Fibroblast of skin of back (primary cell): Measurements from ENCODE around the gene ARMH1.

Source experiments
- DNase-seq: peaks from one replicate; pipeline ENCODE4 v3.0.0-alpha.2; 2013

Gene ARMH1

DNA sequence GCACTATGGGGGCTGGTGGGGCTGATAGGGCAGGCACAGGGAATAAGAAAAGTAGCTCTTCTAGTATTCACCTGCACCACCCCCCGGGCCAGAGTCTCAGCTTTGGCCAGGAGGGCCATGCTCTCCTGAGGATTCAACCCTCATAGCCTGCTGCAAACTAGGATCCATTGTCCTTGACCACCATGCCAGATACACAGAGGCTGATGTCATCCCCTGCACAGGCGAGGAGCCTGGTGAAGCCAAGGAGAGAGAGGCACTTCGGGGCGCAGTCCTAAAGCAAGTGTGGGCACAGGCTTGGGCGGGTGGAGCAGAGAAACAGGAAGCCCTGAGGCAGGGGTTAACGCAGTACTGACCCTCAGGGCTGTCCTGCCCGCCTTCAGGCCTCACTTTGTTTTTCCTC, 29.7 kb upstream of the ARMH1 start:
- DNase-seq: no peak

DNA sequence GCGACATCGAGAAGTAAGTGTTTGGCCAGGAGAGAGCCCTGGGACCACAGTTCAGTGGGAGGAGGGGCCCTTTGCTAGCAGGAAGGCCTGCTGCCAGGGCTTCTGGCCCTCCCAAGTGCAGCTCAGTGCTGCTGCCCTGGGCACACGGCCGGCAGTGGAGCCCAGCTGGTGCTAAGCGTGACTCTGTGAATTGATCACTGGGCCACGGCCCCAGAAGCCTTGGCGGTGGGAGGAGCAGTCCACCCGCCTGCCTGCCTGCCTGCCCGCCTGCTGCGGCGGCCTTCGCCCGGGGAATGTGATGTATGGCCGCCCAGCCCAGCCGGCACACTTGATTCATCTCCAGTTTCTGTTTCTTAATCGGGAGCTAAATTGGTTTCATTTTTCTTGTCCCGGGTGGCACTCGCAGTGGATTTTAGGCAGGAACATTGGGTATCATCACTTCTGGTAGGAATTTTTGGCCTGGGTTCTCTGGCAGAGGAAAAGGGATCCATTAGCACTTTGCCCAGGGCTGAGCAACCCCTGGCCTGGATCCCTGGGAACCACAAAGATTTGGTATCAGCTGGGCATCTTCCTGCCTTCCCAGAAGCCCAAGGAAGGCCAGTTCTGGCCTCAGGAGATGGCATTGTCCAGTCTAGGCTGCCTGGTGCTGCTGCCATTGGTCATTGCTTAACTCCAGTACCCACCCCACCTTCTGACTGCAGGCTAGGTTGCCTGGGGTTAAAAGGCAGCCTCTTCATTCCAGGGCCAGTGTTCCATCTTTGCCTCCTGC, 28.9 kb upstream of the ARMH1 start:
- no peak for DNase-seq

DNA sequence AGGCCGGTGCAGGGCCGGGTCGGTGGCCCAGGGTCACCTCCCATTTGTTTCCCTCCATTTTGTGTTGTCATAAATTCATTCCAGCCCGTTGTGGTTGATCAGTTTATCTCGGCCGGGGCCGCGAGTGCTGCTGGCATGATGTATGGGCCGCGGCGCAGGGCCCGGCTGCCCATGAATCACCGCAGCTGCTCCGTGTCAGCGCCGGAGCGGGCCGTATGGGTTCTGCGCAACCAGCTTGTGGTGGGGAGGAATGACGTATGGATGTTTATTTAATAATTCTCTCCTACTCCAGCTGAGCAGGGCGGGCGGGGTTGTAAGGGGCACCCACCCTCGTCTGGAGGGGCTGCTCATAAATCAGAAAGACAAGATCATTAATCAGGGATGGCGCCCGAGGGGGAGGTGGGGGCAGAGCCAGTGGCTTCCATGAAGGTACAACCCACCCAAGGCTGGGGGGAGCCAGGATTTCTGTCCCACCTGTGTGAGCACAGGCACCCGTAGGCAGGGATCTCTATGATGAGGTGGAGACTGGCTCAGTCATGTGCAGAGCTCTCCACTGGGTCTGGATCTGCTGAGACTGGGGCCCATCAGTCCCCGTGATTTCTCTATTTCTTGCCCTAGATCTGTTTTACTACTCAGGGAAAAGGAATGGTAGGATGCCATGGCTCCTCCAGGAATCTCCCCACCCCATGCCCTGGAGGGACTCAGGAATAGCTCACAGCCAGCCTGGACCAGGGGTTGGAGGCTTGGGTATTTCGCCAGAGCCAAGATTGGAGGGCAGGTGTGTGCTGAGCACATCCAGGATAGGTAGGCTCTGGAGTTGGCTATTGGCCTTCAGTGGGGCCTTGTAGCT, 28.0 kb upstream of the ARMH1 start:
- no peak for DNase-seq

DNA sequence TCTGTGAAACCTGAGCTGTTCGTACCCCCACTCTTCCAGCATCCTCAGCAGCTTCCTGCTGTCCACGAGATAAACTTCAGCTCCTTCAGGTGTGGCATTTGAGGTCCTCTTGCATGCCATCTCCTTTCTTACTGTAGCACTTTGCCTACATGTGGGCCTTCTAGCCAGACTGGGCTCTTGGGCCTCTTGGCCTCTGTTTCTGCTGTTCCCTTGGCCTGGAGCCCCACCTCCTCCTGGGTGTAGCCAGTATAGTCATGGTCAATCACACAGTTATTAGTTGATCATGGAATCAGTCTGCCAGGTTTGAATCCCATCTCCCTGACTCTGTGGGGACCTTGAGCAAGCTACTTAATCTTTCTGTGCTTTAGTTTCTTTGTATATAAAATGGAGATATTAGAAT, 26.6 kb upstream of the ARMH1 start:
- no peak for DNase-seq

DNA sequence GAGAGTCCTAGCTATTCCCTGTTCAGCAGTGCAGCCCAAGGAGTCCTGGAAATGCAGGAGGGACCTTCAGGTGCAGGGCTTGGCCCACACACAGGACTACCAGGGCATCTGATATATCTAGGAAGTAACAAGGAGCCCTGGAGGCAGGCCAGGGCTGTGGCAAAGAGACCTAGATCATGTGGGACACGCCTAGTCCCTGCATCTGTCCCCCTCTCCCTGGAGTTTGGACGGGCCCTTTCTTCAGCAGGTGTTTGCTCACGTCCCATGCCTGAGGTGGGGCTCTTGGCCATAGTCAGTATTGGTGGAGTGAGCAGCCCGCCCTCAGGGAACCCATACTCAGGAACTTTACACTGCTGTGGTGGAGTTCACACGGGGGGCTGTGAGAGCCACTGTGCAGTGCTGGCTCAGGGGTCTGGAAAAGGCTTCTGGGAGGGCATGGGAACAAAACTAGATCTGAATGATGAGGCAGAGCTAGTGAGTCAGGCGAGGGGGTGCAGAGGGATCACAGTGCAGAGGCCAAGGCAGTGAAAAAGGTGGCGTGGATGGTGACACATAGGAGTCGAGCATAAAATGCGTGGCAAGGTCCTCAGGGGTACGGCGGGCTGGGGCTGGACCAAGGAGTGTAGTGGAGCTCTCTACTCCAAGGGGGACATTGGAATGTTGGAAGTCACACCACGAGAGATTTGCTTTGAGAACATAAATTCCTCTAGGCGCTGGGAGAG, 25.8 kb upstream of the ARMH1 start:
- DNase-seq: no peak

DNA sequence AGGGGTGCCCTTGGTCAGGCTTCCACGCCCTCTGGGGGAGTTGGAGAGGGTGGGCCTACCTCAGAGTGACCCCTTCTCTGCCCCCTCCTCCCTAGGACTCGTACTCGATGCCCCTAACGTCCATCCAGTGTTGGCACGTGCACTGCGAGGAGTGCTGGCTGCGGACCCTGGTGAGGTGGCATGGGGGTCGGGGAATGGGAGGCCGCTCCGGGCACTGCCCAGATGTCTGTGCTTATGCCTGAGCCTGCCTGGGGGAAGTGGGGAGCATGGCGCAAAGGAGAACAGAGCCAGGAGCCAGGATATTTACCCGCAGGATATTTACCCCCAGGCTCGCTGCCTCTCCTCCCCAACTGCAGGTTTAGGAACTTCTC, 24.7 kb upstream of the ARMH1 start:
- no peak for DNase-seq

DNA sequence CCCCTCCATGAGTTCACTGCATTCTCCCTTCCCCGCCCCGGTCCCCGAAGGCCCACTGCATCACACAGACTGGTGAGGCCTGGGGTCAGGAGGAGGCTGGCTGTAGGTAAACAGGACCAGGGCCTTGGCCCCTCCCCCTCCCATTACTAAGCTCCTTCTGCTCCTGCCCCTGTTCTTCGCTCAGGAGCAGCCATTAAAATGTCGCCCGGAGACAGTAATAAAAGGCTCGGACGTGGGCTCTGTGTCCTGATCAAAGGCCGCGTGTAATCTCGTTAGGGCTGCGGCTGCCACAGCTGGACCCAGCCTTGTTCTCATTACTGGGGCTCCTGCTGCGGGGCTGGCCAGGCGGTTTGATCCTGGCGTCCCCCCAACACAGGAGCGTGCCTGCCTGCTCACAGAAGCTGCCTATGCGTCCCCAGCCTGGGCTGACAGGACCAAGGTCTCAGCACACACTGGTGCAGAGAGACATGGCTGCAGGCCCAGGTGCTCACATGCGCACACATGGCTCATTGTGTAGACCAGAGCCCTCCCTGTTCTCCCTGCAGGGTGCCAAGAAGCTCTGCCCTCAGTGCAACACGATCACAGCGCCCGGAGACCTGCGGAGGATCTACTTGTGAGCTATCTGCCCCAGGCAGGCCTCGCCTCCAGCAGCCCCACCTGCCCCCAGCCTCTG, 24.2 kb upstream of the ARMH1 start:
- no peak for DNase-seq

- no peak for DNase-seq
Observed at GRCh38 chr1:44651069-44651468, 23.4 kb upstream of the ARMH1 start.

- DNase-seq: peak; percentile 63
Observed at GRCh38 chr1:44652445-44653106, 21.9 kb upstream of the ARMH1 start.

DNA sequence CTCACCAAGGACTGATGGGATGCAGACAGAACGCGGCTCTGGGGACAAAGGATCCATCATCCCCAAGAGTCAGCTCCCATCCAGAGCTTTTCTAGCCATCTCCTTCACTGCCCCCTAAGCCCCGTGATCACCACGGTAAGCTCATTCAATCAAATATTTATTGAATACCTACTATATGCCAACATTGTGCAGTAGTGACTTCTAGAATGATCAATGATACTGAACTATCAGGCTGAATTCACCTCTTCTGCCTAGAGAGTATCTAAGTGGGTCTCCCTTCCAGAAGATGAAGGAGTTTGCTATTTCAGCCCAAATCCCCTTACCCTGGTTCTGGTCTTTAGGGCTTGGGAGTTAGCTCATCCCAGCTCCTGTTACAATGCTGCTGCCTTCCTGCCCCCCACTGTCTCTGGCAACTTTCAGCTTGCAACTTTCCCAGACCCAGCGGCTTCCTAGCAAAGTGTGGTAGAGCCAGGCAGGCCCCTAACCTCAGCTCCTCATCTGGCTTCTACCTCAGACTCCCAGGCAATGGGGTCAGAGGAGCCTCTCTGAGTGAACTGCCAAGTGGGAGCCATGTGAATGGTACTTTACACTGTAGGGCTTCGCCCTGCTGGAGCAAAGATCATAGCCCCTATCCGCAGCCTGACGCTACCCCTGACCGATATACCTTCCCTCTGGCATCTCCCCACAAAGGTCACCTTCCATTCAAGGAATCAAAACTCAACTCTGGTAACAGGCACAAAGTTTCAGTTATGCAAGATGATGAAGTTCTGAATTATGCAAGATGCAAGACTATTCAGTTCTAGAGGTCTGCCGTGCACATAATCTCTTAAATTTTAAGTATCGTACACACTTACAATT, 21.2 kb upstream of the ARMH1 start:
- no peak for DNase-seq

- no peak for DNase-seq
Observed at GRCh38 chr1:44654621-44655187, 19.8 kb upstream of the ARMH1 start.

- no peak for DNase-seq
Observed at GRCh38 chr1:44655609-44656008, 18.9 kb upstream of the ARMH1 start.

DNA sequence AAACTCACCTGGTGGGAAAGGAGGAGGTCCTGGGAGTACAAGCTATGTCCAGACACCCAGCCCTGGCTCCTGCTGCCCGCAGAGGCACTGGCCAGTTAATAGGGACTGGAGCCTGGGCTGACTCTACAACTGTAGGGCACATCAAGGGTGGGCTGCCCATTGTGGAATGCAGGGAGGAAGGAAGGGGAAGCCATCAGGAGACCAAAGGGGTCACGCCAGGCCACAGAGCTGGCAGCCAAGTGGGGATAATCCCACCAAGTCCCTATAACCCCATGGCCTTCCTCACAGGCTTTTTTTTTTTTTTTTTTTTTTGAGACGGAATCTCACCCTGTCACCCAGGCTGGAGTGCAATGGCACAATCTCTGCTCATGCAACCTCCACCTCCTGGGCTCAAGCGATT, 14.9 kb upstream of the ARMH1 start:
- DNase-seq: no peak

GRCh38 chr1:44660176-44660575, 14.3 kb upstream of the ARMH1 start:
- DNase-seq: no peak

DNA sequence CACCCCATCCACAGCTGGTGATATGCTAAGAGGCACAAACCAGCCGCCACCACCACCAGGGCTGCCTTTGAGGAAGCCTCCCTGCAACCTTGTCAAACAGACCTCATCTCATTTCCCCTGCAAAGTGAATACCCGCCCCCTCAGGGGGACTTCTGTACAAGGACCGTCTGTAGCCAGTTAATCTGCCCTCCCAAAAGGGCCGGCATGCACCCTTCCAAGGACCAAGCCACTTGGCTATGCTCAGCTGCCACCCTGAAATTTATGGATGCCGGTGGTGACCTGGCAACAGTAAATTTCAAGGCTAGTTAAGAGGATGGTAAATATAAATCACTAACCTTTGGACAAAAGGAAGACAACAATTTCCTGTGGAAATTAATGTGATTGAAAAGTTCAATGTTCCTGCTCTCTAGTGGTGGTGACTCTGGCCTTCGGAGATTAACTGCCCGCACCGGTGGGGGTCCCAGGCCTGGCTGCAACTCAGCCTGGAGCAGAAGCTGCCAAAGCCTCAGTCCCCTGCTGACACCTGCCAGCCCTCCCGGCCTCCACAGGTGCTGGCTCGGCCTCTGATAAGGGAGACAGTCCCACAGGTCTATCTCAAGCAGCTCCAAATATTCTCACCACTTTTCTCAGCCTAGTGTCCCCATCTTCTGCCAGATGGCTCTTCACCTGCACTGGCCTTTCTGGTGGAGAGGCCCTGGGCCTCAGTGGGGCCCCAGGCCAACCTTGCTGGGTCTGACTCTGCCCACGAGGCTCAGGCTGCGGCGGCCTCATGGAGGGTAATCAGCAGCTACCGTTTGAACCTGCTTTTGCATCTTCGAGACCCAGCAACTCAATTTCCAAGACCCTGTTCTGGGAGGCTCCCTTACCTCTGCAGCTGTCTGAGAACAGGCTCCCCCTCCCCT, 12.5 kb upstream of the ARMH1 start:
- DNase-seq: no peak

DNA sequence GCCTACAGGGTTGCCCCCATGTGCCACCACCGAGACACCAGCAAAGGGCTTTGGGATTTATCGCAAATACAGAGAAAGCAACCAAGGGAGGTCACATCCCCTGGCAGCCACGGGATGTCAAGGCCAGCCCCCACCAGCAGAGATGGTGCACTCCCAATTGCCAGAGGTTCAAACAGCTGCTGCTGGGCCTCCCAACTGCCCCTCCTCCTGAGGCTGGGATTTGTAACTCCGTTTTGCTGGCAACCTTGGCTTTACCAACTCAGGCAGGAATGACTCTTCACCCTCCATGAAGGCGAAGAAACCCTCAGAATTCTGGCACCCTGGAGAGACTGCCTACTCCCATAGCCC, 11.9 kb upstream of the ARMH1 start:
- no peak for DNase-seq

DNA sequence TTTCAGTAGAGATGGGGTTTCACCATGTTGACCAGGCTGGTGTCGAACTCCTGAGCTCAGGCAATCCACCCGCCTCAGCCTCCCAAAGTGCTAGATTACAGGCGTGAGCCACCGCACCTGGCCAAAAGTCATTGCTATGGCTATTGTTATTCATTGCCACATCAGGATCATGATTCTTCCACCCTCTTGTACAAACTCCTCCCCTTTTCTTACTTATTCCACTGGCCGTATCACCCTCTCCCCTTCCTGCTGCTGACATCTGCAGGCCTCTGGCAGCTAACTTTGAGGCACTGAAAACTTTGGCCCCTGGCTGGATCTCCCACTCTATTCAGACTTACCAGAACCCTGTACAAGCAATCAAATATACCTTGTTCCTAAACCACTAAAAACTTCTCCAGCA, 11.1 kb upstream of the ARMH1 start:
- DNase-seq: no peak

- DNase-seq: no peak
Observed at GRCh38 chr1:44664730-44665370, 9.7 kb upstream of the ARMH1 start.

- peak; percentile 33 for DNase-seq
Observed at GRCh38 chr1:44666719-44667118, 7.8 kb upstream of the ARMH1 start.
